H9 (cell line): ENCODE measurements around the gene CCDC138. TPM values are rescaled to one million over a fixed set of nuclear protein-coding genes. Genes with fewer than 3 reads are reported as not detected.

Experiments used
- DNase-seq: peaks from one replicate; pipeline ENCODE4 v3.0.0-alpha.2; 2017
- H2AFZ ChIP-seq: one replicate; pipeline ENCODE4 v1.6.1; 2013; ENCODE audit warnings: mild to moderate bottlenecking, low read length, control low read depth, moderate library complexity
- H2AK5ac ChIP-seq: 2 replicates; pipeline ENCODE4 v1.6.1; 2013; ENCODE audit warnings: low read length, control low read depth, mixed read lengths; ENCODE audit not compliant: insufficient read length
- H2BK120ac ChIP-seq: one replicate; pipeline ENCODE4 v1.6.1; 2013; ENCODE audit warnings: low read depth, mild to moderate bottlenecking, low read length, control low read depth, inconsistent platforms; ENCODE audit not compliant: poor library complexity, severe bottlenecking
- H2BK12ac ChIP-seq: 2 replicates; pipeline ENCODE4 v1.6.1; 2013; ENCODE audit warnings: low read length, control low read depth, mixed read lengths, low read depth; ENCODE audit not compliant: insufficient read length
- H2BK15ac ChIP-seq: 2 replicates; pipeline ENCODE4 v1.6.1; 2013; ENCODE audit warnings: low read depth, low read length, control low read depth
- H2BK20ac ChIP-seq: one replicate; pipeline ENCODE4 v1.6.1; 2013; ENCODE audit warnings: low read depth, mild to moderate bottlenecking, low read length, control low read depth, inconsistent platforms; ENCODE audit not compliant: poor library complexity, severe bottlenecking
- H2BK5ac ChIP-seq: 2 replicates; pipeline ENCODE4 v1.6.1; 2013; ENCODE audit warnings: low read length, control low read depth, mixed read lengths; ENCODE audit not compliant: insufficient read length
- H3K14ac ChIP-seq: 2 replicates; pipeline ENCODE4 v1.6.1; 2013; ENCODE audit warnings: low read length, control low read depth; ENCODE audit not compliant: insufficient read depth
- H3K18ac ChIP-seq: 2 replicates; pipeline ENCODE4 v1.6.1; 2013; ENCODE audit warnings: low read depth, mild to moderate bottlenecking, mixed read lengths, low read length, control low read depth; ENCODE audit not compliant: insufficient read length
- H3K23ac ChIP-seq: 2 replicates; pipeline ENCODE4 v1.6.1; 2013; ENCODE audit warnings: low read length, control low read depth, mixed read lengths, low read depth; ENCODE audit not compliant: insufficient read length
- H3K23me2 ChIP-seq: 2 replicates; pipeline ENCODE4 v1.6.1; 2013; ENCODE audit warnings: low read depth, mild to moderate bottlenecking, mixed read lengths, low read length, control low read depth; ENCODE audit not compliant: insufficient read length, poor library complexity, severe bottlenecking
- H3K27ac ChIP-seq: 2 replicates; pipeline ENCODE4 v1.5.1; 2013; ENCODE audit warnings: low read length, control low read depth, mixed read lengths, low read depth; ENCODE audit not compliant: insufficient read length
- H3K27me3 ChIP-seq: 2 replicates; pipeline ENCODE4 v1.6.1; 2013; ENCODE audit warnings: low read length, control low read depth, inconsistent platforms; ENCODE audit not compliant: insufficient read depth
- H3K4ac ChIP-seq: 2 replicates; pipeline ENCODE4 v1.6.1; 2013; ENCODE audit warnings: low read depth, mild to moderate bottlenecking, control low read depth, inconsistent platforms, low read length, moderate library complexity
- H3K4me1 ChIP-seq: 2 replicates; pipeline ENCODE4 v1.6.1; 2013; ENCODE audit warnings: low read length, control low read depth, inconsistent platforms; ENCODE audit not compliant: insufficient read depth
- H3K4me2 ChIP-seq: 2 replicates; pipeline ENCODE4 v1.6.1; 2013; ENCODE audit warnings: low read length, control low read depth, mixed read lengths; ENCODE audit not compliant: insufficient read length, insufficient read depth
- H3K56ac ChIP-seq: 2 replicates; pipeline ENCODE4 v1.6.1; 2013; ENCODE audit warnings: low read depth, mild to moderate bottlenecking, mixed read lengths, low read length, control low read depth; ENCODE audit not compliant: insufficient read length
- H3K79me1 ChIP-seq: 2 replicates; pipeline ENCODE4 v1.6.1; 2013; ENCODE audit warnings: low read depth, mild to moderate bottlenecking, moderate library complexity, low read length, control low read depth, inconsistent platforms; ENCODE audit not compliant: insufficient read depth, poor library complexity, severe bottlenecking
- H3K79me2 ChIP-seq: 2 replicates; pipeline ENCODE4 v1.6.1; 2013; ENCODE audit warnings: low read length, control low read depth, inconsistent platforms; ENCODE audit not compliant: insufficient read depth
- H3K9ac ChIP-seq: 2 replicates; pipeline ENCODE4 v1.6.1; 2013; ENCODE audit warnings: low read length, control low read depth, mixed read lengths; ENCODE audit not compliant: insufficient read length; ENCODE audit errors: extremely low read depth
- H3K9me3 ChIP-seq: one replicate; pipeline ENCODE4 v1.6.1; 2013; ENCODE audit warnings: low read depth, low read length, inconsistent platforms; ENCODE audit not compliant: control insufficient read depth
- H3T11ph ChIP-seq: one replicate; pipeline ENCODE4 v1.6.1; 2013; ENCODE audit warnings: mild to moderate bottlenecking, low read length, control low read depth, inconsistent platforms
- H4K20me1 ChIP-seq: one replicate; pipeline ENCODE4 v1.6.1; 2013; ENCODE audit not compliant: control insufficient read depth, insufficient read length, insufficient read depth
- H4K5ac ChIP-seq: 2 replicates; pipeline ENCODE4 v1.6.1; 2013; ENCODE audit warnings: low read depth, mild to moderate bottlenecking, mixed read lengths, low read length, control low read depth; ENCODE audit not compliant: insufficient read length
- H4K8ac ChIP-seq: replicated peaks from 2 replicates; pipeline ENCODE4 v1.6.1; 2013; ENCODE audit warnings: low read length, control low read depth, mixed read lengths, low read depth; ENCODE audit not compliant: insufficient read length
- H4K91ac ChIP-seq: 2 replicates; pipeline ENCODE4 v1.6.1; 2013; ENCODE audit warnings: low read depth, mild to moderate bottlenecking, moderate library complexity, mixed read lengths, low read length, control low read depth; ENCODE audit not compliant: insufficient read length
- H3K27ac Mint-ChIP-seq, 3 experiments: 2 replicates in 2 of 3; 3 replicates in 1 of 3; pipeline ENCODE4 v1.8.0; 2020 to 2021; ENCODE audit warnings: mixed read lengths in 3 of 3, mild to moderate bottlenecking in 1 of 3, moderate library complexity in 1 of 3
- H3K27me3 Mint-ChIP-seq: 2 replicates; pipeline ENCODE4 v1.8.0; 2021; ENCODE audit warnings: low read depth, mild to moderate bottlenecking, moderate library complexity, mixed read lengths
- H3K36me3 Mint-ChIP-seq, 3 experiments: 2 replicates in 2 of 3; 3 replicates in 1 of 3; pipeline ENCODE4 v1.8.0; 2020 to 2021; ENCODE audit warnings: low read depth in 3 of 3, mixed read lengths in 3 of 3; ENCODE audit not compliant: insufficient read depth in 1 of 3
- H3K4me1 Mint-ChIP-seq, 2 experiments: 2 replicates each; pipeline ENCODE4 v1.8.0; 2020; ENCODE audit warnings: mixed read lengths in 2 of 2
- H3K4me3 Mint-ChIP-seq, 2 experiments: 2 replicates in 1 of 2; 3 replicates in 1 of 2; pipeline ENCODE4 v1.8.0; 2020 to 2021; ENCODE audit warnings: mild to moderate bottlenecking in 2 of 2, mixed read lengths in 2 of 2, moderate library complexity in 1 of 2
- H3K9me3 Mint-ChIP-seq, 2 experiments: 2 replicates in 1 of 2; 3 replicates in 1 of 2; pipeline ENCODE4 v1.8.0; 2020; ENCODE audit warnings: mild to moderate bottlenecking in 2 of 2, mixed read lengths in 2 of 2, moderate library complexity in 1 of 2
- WGBS: extraction: QIAGEN DNeasy Blood & Tissue Kit; methylation state at CpG from one replicate; pipeline ENCODE4 v1.1.7; 2013; ENCODE audit warnings: missing lambda C conversion rate, low lambda C conversion rate, mixed read lengths; ENCODE audit not compliant: insufficient read length; ENCODE audit errors: extremely low coverage; 5-methylcytosine and 5-hydroxymethylcytosine counted together
- total RNA-seq: library from RNA; stranded (reverse); gene quantifications from 2 replicates; pipeline ENCODE4 v1.2.1, GENCODE V29; 2021
- TF ChIP-seq, protein P1 (sequence below): fragments of 200-600 bp; sonication (generic); conservative IDR thresholded peaks from 3 replicates; pipeline ENCODE4 v1.8.0; 2021; ENCODE audit warnings: antibody characterized with exemption, mild to moderate bottlenecking

Gene CCDC138
- total RNA-seq, 1 experiment from 2014 or later, result 32.7 TPM

DNA sequence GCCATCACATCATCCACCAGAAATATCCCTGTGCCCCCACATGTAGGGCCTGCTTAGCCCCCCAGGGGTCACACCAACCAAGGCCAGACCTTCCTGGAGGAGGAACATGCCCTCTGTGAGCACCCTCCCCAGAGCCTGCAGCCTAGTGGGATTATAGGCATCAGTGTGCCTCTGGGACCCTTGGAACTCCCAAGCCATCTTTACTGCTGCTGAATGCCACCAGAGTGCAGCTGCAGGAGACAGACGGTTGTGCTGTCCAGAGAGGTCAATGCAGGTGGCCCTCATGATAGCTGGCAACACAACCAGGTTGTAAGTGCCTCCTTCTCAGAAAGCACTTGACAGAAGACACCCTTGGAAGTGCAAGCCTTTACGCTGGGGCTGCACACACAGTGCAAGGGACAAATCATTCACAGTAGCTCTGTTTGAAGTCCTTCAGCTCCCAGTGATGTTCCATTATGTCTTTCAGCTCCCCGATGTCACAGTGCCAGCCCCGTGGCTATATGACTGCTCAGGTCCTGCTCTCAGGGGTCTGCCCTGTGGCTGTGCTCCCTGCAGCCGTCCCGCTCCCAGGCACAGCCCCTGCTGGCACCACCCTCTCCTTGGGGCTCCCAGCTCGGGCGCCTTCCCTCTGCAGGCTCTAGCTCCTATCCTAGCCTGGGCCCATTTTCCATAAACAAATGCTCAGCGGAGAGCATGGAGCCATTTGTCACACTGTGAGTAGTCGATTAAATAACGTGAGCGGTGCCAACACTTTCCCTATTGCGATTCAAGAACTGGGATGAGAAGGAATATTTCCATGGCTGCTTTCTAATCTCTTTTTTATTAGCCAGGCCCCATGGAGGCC is 137.4 kb downstream of the CCDC138 start:
- Histone ChIP-seq H2BK15ac (no peak overlapping the region), H2BK12ac (no peak overlapping the region), H3K27me3 (no peaks in the 10 kb centered on the region), H3K4me2 (no peak overlapping the region), H3K4me1 (no peaks in the 10 kb centered on the region), H4K5ac (no peak overlapping the region), H2BK120ac (no peak overlapping the region), H3K4ac (no peak overlapping the region), H4K91ac (no peak overlapping the region), H3K56ac (no peak overlapping the region), H3K14ac (no peak overlapping the region; the same call in 1 of the 2 replicates), H3T11ph (no peak overlapping the region), H3K9ac (no peak overlapping the region), H2BK5ac (no peak overlapping the region), H4K20me1 (no peaks in the 10 kb centered on the region), H3K23me2 (no peaks in the 10 kb centered on the region), H2AK5ac (no peak overlapping the region), H3K23ac (no peak overlapping the region), H2BK20ac (no peak overlapping the region), H2AFZ (no peak overlapping the region), H3K79me1 (no peaks in the 10 kb centered on the region), H4K8ac (no peak overlapping the region), H3K27ac (no peak overlapping the region), H3K18ac (no peak overlapping the region), H3K9me3 (no peaks in the 10 kb centered on the region), H3K79me2 (no peaks in the 10 kb centered on the region)
- WGBS, result no CpG with 5 or more reads among the region's 13 CpGs
- DNase-seq, result peak; percentile 15
- Mint-ChIP-seq H3K9me3 (no peaks in the 10 kb centered on the region), H3K27ac (no peak overlapping the region), H3K27me3 (peaks cover 2% of the 10 kb centered on the region), H3K4me1 (peaks cover 7 to 17% of the 10 kb centered on the region in 2 experiments; a peak in 3 of 4 replicates), H3K4me3 (no peak overlapping the region), H3K36me3 (no peaks in the 10 kb centered on the region)
- TF ChIP-seq, protein P1, sequence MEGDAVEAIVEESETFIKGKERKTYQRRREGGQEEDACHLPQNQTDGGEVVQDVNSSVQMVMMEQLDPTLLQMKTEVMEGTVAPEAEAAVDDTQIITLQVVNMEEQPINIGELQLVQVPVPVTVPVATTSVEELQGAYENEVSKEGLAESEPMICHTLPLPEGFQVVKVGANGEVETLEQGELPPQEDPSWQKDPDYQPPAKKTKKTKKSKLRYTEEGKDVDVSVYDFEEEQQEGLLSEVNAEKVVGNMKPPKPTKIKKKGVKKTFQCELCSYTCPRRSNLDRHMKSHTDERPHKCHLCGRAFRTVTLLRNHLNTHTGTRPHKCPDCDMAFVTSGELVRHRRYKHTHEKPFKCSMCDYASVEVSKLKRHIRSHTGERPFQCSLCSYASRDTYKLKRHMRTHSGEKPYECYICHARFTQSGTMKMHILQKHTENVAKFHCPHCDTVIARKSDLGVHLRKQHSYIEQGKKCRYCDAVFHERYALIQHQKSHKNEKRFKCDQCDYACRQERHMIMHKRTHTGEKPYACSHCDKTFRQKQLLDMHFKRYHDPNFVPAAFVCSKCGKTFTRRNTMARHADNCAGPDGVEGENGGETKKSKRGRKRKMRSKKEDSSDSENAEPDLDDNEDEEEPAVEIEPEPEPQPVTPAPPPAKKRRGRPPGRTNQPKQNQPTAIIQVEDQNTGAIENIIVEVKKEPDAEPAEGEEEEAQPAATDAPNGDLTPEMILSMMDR, result no peak
